Sigmoid colon (tissue), 4 donors: ENCODE measurements around the gene PKMYT1.

ENCODE experiments used
- EP300 ChIP-seq, 4 donors: sonication (generic); formaldehyde crosslinking; IDR thresholded peaks; one replicate each; pipeline ENCODE4 v1.6.1; 2017; ENCODE audit warnings: antibody characterized with exemption in 4 of 4
- POLR2AphosphoS5 ChIP-seq, 4 donors: sonication (generic); formaldehyde crosslinking; IDR thresholded peaks; one replicate each; pipeline ENCODE4 v1.6.1; 2017; ENCODE audit warnings: antibody characterized with exemption in 4 of 4
- TF ChIP-seq, protein P1 (sequence below), 4 experiments: fragments of 450-650 bp in 3 of 4; fragments of 200-600 bp in 1 of 4; IDR thresholded peaks; one replicate each; pipeline ENCODE4 v1.5.1; 2016 to 2019; ENCODE audit warnings: antibody characterized with exemption in 4 of 4, mild to moderate bottlenecking in 3 of 4, moderate library complexity in 2 of 4

DNA sequence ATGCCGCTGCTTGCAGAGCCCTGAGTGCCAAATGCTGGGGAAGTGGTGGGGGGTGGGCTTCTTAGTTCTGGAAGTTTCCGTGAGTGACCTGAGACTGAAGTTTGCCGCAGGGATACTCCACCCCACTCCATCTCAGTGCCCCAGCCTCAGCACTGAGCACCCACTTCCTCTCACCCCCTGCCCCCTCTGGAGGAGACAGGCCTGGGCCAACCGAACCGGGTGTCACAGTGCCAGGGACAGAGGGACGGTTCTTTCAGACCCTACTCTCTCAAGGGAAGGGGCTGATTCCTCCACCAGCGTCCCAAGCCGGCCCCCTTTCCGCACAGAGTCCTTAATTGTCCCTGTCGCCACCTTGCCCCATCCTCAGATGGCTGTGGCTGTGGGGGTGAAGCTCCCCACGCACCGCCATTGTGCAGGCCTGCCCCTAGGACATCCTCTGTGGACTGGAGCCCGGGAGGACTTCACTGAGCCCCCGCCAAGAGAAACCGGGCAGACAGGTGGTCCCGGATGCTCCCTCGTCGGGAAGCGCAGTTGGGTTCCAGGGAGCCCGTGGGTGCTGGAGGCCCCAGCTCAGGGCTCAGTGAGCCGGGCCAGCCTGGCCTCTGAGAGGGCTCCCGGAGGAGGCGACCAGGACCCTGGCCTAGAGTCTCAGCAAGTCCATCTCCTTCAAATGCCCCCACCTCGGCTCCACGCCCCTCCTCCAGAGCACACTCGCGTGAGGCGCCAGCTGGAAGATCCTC lies 17.7 kb downstream of the PKMYT1 start:
- TF ChIP-seq, protein P1, sequence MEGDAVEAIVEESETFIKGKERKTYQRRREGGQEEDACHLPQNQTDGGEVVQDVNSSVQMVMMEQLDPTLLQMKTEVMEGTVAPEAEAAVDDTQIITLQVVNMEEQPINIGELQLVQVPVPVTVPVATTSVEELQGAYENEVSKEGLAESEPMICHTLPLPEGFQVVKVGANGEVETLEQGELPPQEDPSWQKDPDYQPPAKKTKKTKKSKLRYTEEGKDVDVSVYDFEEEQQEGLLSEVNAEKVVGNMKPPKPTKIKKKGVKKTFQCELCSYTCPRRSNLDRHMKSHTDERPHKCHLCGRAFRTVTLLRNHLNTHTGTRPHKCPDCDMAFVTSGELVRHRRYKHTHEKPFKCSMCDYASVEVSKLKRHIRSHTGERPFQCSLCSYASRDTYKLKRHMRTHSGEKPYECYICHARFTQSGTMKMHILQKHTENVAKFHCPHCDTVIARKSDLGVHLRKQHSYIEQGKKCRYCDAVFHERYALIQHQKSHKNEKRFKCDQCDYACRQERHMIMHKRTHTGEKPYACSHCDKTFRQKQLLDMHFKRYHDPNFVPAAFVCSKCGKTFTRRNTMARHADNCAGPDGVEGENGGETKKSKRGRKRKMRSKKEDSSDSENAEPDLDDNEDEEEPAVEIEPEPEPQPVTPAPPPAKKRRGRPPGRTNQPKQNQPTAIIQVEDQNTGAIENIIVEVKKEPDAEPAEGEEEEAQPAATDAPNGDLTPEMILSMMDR (IDR thresholded peaks at IDR 0.05), result no peak
- TF ChIP-seq POLR2AphosphoS5 (IDR thresholded peaks at IDR 0.05) (no peak), EP300 (IDR thresholded peaks at IDR 0.05) (no peak)
